ENCODE measurements around the gene STOX1. TPM values are rescaled to one million over a fixed set of nuclear protein-coding genes. Genes with fewer than 3 reads are reported as not detected.

Gene STOX1
- total and polyA plus RNA-seq, 2 of the 8 experiments (the other 6 are each of a cell fraction or from before 2014, with no cell fraction given), result 0.92 to 2.6 TPM

- Histone ChIP-seq H3K27ac (ENCODE audit: low read depth, low read length) (no peak overlapping the region), H4K5ac (ENCODE audit: insufficient read length, low read depth, low read length) (no peak overlapping the region), H2BK15ac (ENCODE audit: low read length) (0 out of 2 replicates have a peak overlapping the region, but pooled peaks have one; percentile 9)
Measured at GRCh38 chr10:68877482-68878110, 50.3 kb downstream of the STOX1 start.

More at GRCh38 chr10:68877482-68878110, 50.3 kb downstream of the STOX1 start:
- Histone ChIP-seq H3K4me1 (replicated peaks in 1 of 4; ENCODE audit: control insufficient read depth in 3 of 4, insufficient read depth in 4 of 4, low read length in 3 of 4) (peaks cover 6 to 17% (median 14%) of the 10 kb centered on the region in 4 experiments; a peak in 5 of 7 replicates), H3K14ac (ENCODE audit: insufficient read length) (no peak overlapping the region), H4K20me1 (replicated peaks in 1 of 2; ENCODE audit: control insufficient read depth in 1 of 2, insufficient read depth in 2 of 2, low read length in 2 of 2) (no peaks in the 10 kb centered on the region), H3K23me2 (ENCODE audit: low read depth, low read length) (no peaks in the 10 kb centered on the region), H3K56ac (replicated peaks; ENCODE audit: insufficient read length, low read depth, low read length) (no peak overlapping the region), H3K9ac (replicated peaks in 1 of 4; ENCODE audit: extremely low read depth in 1 of 4, low read depth in 3 of 4, low read length in 3 of 4) (no peak overlapping the region), H3K27me3 (replicated peaks in 1 of 4; ENCODE audit: control insufficient read depth in 3 of 4, extremely low read depth in 1 of 4, insufficient read depth in 3 of 4, low read length in 3 of 4) (no peaks in the 10 kb centered on the region), H2BK12ac (ENCODE audit: low read depth, low read length) (no peak overlapping the region), H4K8ac (ENCODE audit: extremely low read depth, insufficient read depth, low read length) (no peak overlapping the region), H4K91ac (replicated peaks; ENCODE audit: insufficient read length, low read length) (no peak overlapping the region), H2AK5ac (ENCODE audit: low read depth, low read length) (no peak overlapping the region), H2BK20ac (ENCODE audit: low read length) (no peak overlapping the region), H2AFZ (ENCODE audit: low read length) (no peak overlapping the region), H3K4me3 (ENCODE audit: extremely low read depth in 1 of 4, insufficient read depth in 2 of 4, low read depth in 3 of 4, low read length in 4 of 4) (peak overlapping the region in 1 of 4 experiments; percentile 12; a peak in 2 of 8 replicates), H3K4ac (replicated peaks; ENCODE audit: insufficient read length, low read depth, low read length) (no peak overlapping the region), H3K9me3 (ENCODE audit: insufficient read depth in 2 of 2, low read depth in 1 of 2, low read length in 1 of 2) (no peaks in the 10 kb centered on the region), H3K36me3 (ENCODE audit: control insufficient read depth in 2 of 4, insufficient read depth in 4 of 4, low read length in 3 of 4) (no peaks in the 10 kb centered on the region), H3K79me1 (ENCODE audit: low read depth, low read length) (no peaks in the 10 kb centered on the region), H3K79me2 (ENCODE audit: control insufficient read depth in 1 of 2, insufficient read depth in 2 of 2, low read length in 2 of 2) (no peaks in the 10 kb centered on the region), H3K4me2 (ENCODE audit: insufficient read depth in 1 of 2, low read depth in 2 of 2, low read length in 2 of 2) (peak overlapping the region; percentile 3 to 50), H2BK5ac (ENCODE audit: low read depth, low read length) (no peak overlapping the region), H3K18ac (ENCODE audit: extremely low read depth, low read length) (peak overlapping the region; percentile 7), H2BK120ac (replicated peaks; ENCODE audit: low read depth, low read length) (no peak overlapping the region), H3K23ac (ENCODE audit: insufficient read length) (no peak overlapping the region)
- DNase-seq (ENCODE audit: low read depth in 1 of 2, low spot score in 2 of 2) (no peak), FAIRE-seq (no peak)
- TF ChIP-seq PHF8 (conservative IDR thresholded peaks at IDR 0.05; ENCODE audit: low read depth, low read length) (no peak), EGR1 (IDR thresholded peaks at IDR 0.05; ENCODE audit: borderline replicate concordance, low read depth, low read length) (no peak), HDAC2 (IDR thresholded peaks at IDR 0.05; ENCODE audit: borderline replicate concordance in 1 of 2, low read depth in 2 of 2, low read length in 2 of 2) (peak in 1 of 2 experiments; percentile 61; a peak in 1 of 4 replicates), YY1 (IDR thresholded peaks at IDR 0.05; ENCODE audit: low read depth, low read length) (no peak)
- ChIA-PET CTCF (ENCODE audit: partially characterized antibody) (interaction anchor here (1.2 to 1.6 kb wide), 3 partner anchors 11 to 55 kb away, joined by 3 to 5 read pairs (median 5); no protein-coding TSS in a partner anchor), POLR2A (ENCODE audit: partially characterized antibody) (interaction anchor here (1.0 kb wide), 1 partner anchor 23 kb away, joined by 8 read pairs; the partner anchor contains the start of gene DDX50)
- WGBS, 2 experiments (ENCODE audit: extremely low coverage in 1 of 2, insufficient coverage in 1 of 2, insufficient read length in 1 of 2, insufficient replicate concordance in 2 of 2, low coverage in 1 of 2, low lambda C conversion rate in 2 of 2, missing lambda C conversion rate in 1 of 2), result 46% methylated on average over 1 of the region's 1 CpG; no CpG with 5 or more reads in 1 of the 2 experiments

All from H1 (cell line).